Lung (tissue), 12 donors: ENCODE measurements around the gene RPL39. TPM values are rescaled to one million over a fixed set of nuclear protein-coding genes. Genes with fewer than 3 reads are reported as not detected.
A peak's percentile ranks its signal among the peaks of the same experiment; 100 is the strongest.
"Not testable (repeated sequence)": the region's sequence is repeated elsewhere in the genome, so short reads cannot be mapped to it uniquely, and the experiment has no call there.

Experiments used
- ATAC-seq: fragments of 200-7000 bp; cut with Tn5 transposase; one replicate; pipeline ENCODE4 v1.9.1; 2020; ENCODE audit warnings: moderate number of reproducible peaks; ENCODE audit not compliant: insufficient read depth, low FRiP score
- DNase-seq, 3 donors: peaks; one replicate each; pipeline ENCODE4 v3.0.0-alpha.2; 2013 to 2017
- H3K27ac ChIP-seq, 2 donors: one replicate each; pipeline ENCODE4 v1.5.1; 2013; ENCODE audit warnings: mild to moderate bottlenecking in 2 of 2, moderate library complexity in 2 of 2, control low read depth in 1 of 2, inconsistent platforms in 1 of 2, low read depth in 1 of 2, low read length in 1 of 2
- H3K27me3 ChIP-seq, 3 donors: one replicate each; pipeline ENCODE4 v1.5.1; 2013; ENCODE audit warnings: low read length in 2 of 3; ENCODE audit not compliant: control insufficient read depth in 3 of 3, insufficient read depth in 3 of 3
- H3K36me3 ChIP-seq, 4 donors: one replicate each; pipeline ENCODE4 v1.5.1; 2013; ENCODE audit warnings: low read length in 4 of 4, mild to moderate bottlenecking in 1 of 4, moderate library complexity in 1 of 4; ENCODE audit not compliant: control insufficient read depth in 4 of 4, insufficient read depth in 4 of 4
- H3K4me1 ChIP-seq, 5 donors: one replicate each; pipeline ENCODE4 v1.5.1; 2013; ENCODE audit warnings: low read length in 5 of 5, mild to moderate bottlenecking in 2 of 5, moderate library complexity in 1 of 5; ENCODE audit not compliant: control insufficient read depth in 5 of 5, insufficient read depth in 5 of 5
- H3K4me3 ChIP-seq: one replicate; pipeline ENCODE4 v1.5.1; 2013; ENCODE audit warnings: mild to moderate bottlenecking, control low read depth, moderate library complexity
- H3K9ac ChIP-seq, 2 donors: one replicate each; pipeline ENCODE4 v1.5.1; 2013; ENCODE audit warnings: low read length in 2 of 2, control low read depth in 1 of 2; ENCODE audit not compliant: insufficient read depth in 1 of 2
- H3K9me3 ChIP-seq, 4 donors: one replicate each; pipeline ENCODE4 v1.5.1; 2013; ENCODE audit warnings: low read length in 3 of 4, mild to moderate bottlenecking in 1 of 4, moderate library complexity in 1 of 4; ENCODE audit not compliant: control insufficient read depth in 4 of 4, insufficient read depth in 3 of 4
- CTCF ChIP-seq: IDR thresholded peaks from 2 replicates; pipeline ENCODE4 v1.5.1; 2012; ENCODE audit warnings: mild to moderate bottlenecking; ENCODE audit errors: control extremely low read depth, extremely low read depth
- WGBS, 2 donors: extraction: QIAGEN DNeasy Blood & Tissue Kit; methylation state at CpG; one replicate each; pipeline ENCODE4 v1.1.7; 2013; 5-methylcytosine and 5-hydroxymethylcytosine counted together
- polyA plus RNA-seq, 2 donors: library from polyadenylated mRNA; stranded (reverse); fragments of 200-250 nt; gene quantifications; one replicate each; pipeline ENCODE4 v1.2.1, GENCODE V29; 2013
- total RNA-seq, 2 donors: library from RNA; depleted of rRNA in 1 of 2; stranded (reverse); fragments of >200 nt in 1 of 2; gene quantifications; one replicate each; pipeline ENCODE4 v1.2.1, GENCODE V29; 2014 to 2021
- donor health status: control.
- donor health status: control.
- donor health status: Bipolar disorder and iron deficiency.
- donor health status: healthy.
- donor health status: DM: yes; HTN: yes; CAD: no.

The RPL39 gene
- total and polyA plus RNA-seq, 4 donors = 662 to 10,699 (median 2,714) TPM

GRCh38 chrX:119783026-119783425 is 8.4 kb downstream of the RPL39 start:
- no peak for TF ChIP-seq CTCF
- Histone ChIP-seq H3K4me3 (no peak overlapping the region), H3K27me3 (no peaks in the 10 kb centered on the region), H3K4me1 (peaks cover 0 to 4% (median 0%) of the 10 kb centered on the region in 5 donors), H3K36me3 (peaks cover 0 to 15% (median 8%) of the 10 kb centered on the region in 4 donors), H3K9ac (no peak overlapping the region), H3K27ac (no peak overlapping the region), H3K9me3 (no peaks in the 10 kb centered on the region)
- WGBS, 2 donors = 24 to 71% methylated on average over 5 of the region's 5 CpGs
- ATAC-seq = no peak
- no peak for DNase-seq

- H3K4me1 ChIP-seq = no peaks in the 10 kb centered on the region
- no peak overlapping the region for H3K9ac ChIP-seq
- H3K27ac ChIP-seq = no peak overlapping the region
- no peak for ATAC-seq
- peaks cover 0 to 5% (median 2%) of the 10 kb centered on the region in 4 donors for H3K36me3 ChIP-seq
- WGBS, 2 donors = 83 to 94% methylated on average over 5 of the region's 5 CpGs
- no peak for TF ChIP-seq CTCF
- no peak overlapping the region for H3K4me3 ChIP-seq
- no peak for DNase-seq
- no peaks in the 10 kb centered on the region for H3K9me3 ChIP-seq
- H3K27me3 ChIP-seq = no peaks in the 10 kb centered on the region
Measured at GRCh38 chrX:119778829-119779228, 12.6 kb downstream of the RPL39 start.

- TF ChIP-seq CTCF = no peak
- Histone ChIP-seq H3K36me3 (no peaks in the 10 kb centered on the region), H3K4me1 (no peaks in the 10 kb centered on the region), H3K4me3 (no peak overlapping the region), H3K27me3 (no peaks in the 10 kb centered on the region), H3K9ac (no peak overlapping the region), H3K27ac (peak overlapping the region in 1 of 2 donors; percentile 46), H3K9me3 (no peaks in the 10 kb centered on the region)
- WGBS, 2 donors = 46 to 74% methylated on average over 12 to 15 of the region's 15 CpGs
- DNase-seq = no peak
- no peak for ATAC-seq
Measured at GRCh38 chrX:119775517-119776238, 15.8 kb downstream of the RPL39 start.

GRCh38 chrX:119769388-119769787 is 22.0 kb downstream of the RPL39 start:
- not testable (repeated sequence) for H3K27ac ChIP-seq, ATAC-seq, H3K27me3 ChIP-seq, H3K36me3 ChIP-seq, H3K4me1 ChIP-seq, DNase-seq, H3K9me3 ChIP-seq, H3K4me3 ChIP-seq, H3K9ac ChIP-seq
- WGBS, 2 donors = 91 to 96% methylated on average over 2 to 3 of the region's 3 CpGs

GRCh38 chrX:119768436-119768835 is 23.0 kb downstream of the RPL39 start:
- H3K9ac ChIP-seq, H3K27ac ChIP-seq, ATAC-seq, H3K4me3 ChIP-seq, H3K27me3 ChIP-seq, H3K9me3 ChIP-seq, H3K4me1 ChIP-seq, DNase-seq, H3K36me3 ChIP-seq: not testable (repeated sequence)
- WGBS, 2 donors = 85 to 87% methylated on average over 10 to 11 of the region's 11 CpGs
